Lower leg skin (tissue), 3 donors: ENCODE results near the gene URM1.

Source experiments
- POLR2A ChIP-seq, 2 donors: fragments of 450-650 bp; IDR thresholded peaks; one replicate each; pipeline ENCODE4 v1.6.1; 2016 to 2017; ENCODE audit warnings: antibody characterized with exemption in 2 of 2, mild to moderate bottlenecking in 1 of 2, moderate library complexity in 1 of 2
- TF ChIP-seq, protein P1 (sequence below), 3 donors: fragments of 450-650 bp; IDR thresholded peaks; one replicate each; pipeline ENCODE4 v1.5.1; 2016; ENCODE audit warnings: antibody characterized with exemption in 3 of 3, mild to moderate bottlenecking in 3 of 3, moderate library complexity in 2 of 3

DNA sequence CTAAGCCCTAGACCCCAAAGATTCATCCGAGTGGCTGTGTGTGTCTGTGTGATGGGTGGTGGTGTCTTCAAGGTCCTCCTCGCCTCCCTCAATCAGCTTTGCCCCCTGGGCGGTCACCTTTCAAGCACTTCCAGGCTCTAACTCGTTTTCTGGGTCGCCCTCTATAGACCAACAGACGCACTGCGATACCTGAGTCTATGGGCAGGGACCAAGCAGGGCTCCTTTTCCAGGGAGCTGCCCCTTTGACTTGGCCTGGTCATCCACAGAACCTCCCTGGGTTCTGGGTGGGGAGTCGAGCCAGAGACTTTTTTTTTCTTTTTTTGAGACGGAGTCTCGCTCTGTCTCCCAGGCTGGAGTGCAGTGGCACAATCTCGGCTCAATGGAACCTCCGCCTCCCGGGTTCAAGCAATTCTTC, 29.7 kb upstream of the URM1 start:
- TF ChIP-seq, protein P1, sequence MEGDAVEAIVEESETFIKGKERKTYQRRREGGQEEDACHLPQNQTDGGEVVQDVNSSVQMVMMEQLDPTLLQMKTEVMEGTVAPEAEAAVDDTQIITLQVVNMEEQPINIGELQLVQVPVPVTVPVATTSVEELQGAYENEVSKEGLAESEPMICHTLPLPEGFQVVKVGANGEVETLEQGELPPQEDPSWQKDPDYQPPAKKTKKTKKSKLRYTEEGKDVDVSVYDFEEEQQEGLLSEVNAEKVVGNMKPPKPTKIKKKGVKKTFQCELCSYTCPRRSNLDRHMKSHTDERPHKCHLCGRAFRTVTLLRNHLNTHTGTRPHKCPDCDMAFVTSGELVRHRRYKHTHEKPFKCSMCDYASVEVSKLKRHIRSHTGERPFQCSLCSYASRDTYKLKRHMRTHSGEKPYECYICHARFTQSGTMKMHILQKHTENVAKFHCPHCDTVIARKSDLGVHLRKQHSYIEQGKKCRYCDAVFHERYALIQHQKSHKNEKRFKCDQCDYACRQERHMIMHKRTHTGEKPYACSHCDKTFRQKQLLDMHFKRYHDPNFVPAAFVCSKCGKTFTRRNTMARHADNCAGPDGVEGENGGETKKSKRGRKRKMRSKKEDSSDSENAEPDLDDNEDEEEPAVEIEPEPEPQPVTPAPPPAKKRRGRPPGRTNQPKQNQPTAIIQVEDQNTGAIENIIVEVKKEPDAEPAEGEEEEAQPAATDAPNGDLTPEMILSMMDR (IDR thresholded peaks at IDR 0.05), result no peak
- no peak for TF ChIP-seq POLR2A (IDR thresholded peaks at IDR 0.05)
